ENCODE results near the gene HOOK2. TPM values are rescaled to one million over a fixed set of nuclear protein-coding genes. Genes with fewer than 3 reads are reported as not detected.

Gene HOOK2
- total and polyA plus RNA-seq, 2 of the 13 experiments (the other 11 are each of a cell fraction or from before 2014, with no cell fraction given): 9.2 to 12.9 TPM

DNA sequence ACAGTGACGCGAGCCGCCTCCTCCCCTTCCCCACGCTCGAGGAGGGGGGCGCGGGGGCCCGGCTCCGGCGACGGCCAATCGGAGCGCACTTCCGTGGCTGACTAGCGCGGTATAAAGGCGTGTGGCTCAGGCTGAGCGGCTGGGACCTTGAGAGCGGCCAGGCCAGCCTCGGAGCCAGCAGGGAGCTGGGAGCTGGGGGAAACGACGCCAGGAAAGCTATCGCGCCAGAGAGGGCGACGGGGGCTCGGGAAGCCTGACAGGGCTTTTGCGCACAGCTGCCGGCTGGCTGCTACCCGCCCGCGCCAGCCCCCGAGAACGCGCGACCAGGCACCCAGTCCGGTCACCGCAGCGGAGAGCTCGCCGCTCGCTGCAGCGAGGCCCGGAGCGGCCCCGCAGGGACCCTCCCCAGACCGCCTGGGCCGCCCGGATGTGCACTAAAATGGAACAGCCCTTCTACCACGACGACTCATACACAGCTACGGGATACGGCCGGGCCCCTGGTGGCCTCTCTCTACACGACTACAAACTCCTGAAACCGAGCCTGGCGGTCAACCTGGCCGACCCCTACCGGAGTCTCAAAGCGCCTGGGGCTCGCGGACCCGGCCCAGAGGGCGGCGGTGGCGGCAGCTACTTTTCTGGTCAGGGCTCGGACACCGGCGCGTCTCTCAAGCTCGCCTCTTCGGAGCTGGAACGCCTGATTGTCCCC lies 16.1 kb upstream of the HOOK2 start, which contains the start of gene JUNB (continued):
- TF ChIP-seq, protein P1, sequence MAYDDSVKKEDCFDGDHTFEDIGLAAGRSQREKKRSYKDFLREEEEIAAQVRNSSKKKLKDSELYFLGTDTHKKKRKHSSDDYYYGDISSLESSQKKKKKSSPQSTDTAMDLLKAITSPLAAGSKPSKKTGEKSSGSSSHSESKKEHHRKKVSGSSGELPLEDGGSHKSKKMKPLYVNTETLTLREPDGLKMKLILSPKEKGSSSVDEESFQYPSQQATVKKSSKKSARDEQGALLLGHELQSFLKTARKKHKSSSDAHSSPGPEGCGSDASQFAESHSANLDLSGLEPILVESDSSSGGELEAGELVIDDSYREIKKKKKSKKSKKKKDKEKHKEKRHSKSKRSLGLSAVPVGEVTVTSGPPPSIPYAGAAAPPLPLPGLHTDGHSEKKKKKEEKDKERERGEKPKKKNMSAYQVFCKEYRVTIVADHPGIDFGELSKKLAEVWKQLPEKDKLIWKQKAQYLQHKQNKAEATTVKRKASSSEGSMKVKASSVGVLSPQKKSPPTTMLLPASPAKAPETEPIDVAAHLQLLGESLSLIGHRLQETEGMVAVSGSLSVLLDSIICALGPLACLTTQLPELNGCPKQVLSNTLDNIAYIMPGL (CRISPR knock-in tag; IDR thresholded peaks at IDR 0.05; ENCODE audit: borderline replicate concordance in 1 of 2, low read depth in 1 of 2): peak in 1 of 2 experiments; percentile 69; a peak in 1 of 4 replicates
- TF ChIP-seq RFX3 (CRISPR knock-in tag; IDR thresholded peaks at IDR 0.05): no peak; the same call in 1 of the 2 replicates
- TF ChIP-seq ZNF670 (CRISPR knock-in tag; IDR thresholded peaks at IDR 0.05; ENCODE audit: borderline replicate concordance): peak; percentile 57; the same call in 1 of the 2 replicates
- peak; percentile 31 to 54; a peak in 1 of 4 replicates for TF ChIP-seq EP300 (IDR thresholded peaks at IDR 0.05; ENCODE audit: low read depth in 2 of 2, low read length in 2 of 2)
- TF ChIP-seq EP300 (CRISPR knock-in tag; IDR thresholded peaks at IDR 0.05; ENCODE audit: borderline replicate concordance): peak; percentile 74; the same call in 1 of the 2 replicates
- TF ChIP-seq, protein P2, sequence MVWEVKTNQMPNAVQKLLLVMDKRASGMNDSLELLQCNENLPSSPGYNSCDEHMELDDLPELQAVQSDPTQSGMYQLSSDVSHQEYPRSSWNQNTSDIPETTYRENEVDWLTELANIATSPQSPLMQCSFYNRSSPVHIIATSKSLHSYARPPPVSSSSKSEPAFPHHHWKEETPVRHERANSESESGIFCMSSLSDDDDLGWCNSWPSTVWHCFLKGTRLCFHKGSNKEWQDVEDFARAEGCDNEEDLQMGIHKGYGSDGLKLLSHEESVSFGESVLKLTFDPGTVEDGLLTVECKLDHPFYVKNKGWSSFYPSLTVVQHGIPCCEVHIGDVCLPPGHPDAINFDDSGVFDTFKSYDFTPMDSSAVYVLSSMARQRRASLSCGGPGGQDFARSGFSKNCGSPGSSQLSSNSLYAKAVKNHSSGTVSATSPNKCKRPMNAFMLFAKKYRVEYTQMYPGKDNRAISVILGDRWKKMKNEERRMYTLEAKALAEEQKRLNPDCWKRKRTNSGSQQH (CRISPR knock-in tag; IDR thresholded peaks at IDR 0.05; ENCODE audit: low read depth): no peak
- TF ChIP-seq, protein P3, sequence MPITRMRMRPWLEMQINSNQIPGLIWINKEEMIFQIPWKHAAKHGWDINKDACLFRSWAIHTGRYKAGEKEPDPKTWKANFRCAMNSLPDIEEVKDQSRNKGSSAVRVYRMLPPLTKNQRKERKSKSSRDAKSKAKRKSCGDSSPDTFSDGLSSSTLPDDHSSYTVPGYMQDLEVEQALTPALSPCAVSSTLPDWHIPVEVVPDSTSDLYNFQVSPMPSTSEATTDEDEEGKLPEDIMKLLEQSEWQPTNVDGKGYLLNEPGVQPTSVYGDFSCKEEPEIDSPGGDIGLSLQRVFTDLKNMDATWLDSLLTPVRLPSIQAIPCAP (CRISPR knock-in tag; IDR thresholded peaks at IDR 0.05; ENCODE audit: low read depth): no peak; the same call in 1 of the 2 replicates
- no peak for TF ChIP-seq NFE2 (CRISPR knock-in tag; IDR thresholded peaks at IDR 0.05)
- TF ChIP-seq CBFB (CRISPR knock-in tag; IDR thresholded peaks at IDR 0.05): peak; percentile 90
- TF ChIP-seq, protein P4, sequence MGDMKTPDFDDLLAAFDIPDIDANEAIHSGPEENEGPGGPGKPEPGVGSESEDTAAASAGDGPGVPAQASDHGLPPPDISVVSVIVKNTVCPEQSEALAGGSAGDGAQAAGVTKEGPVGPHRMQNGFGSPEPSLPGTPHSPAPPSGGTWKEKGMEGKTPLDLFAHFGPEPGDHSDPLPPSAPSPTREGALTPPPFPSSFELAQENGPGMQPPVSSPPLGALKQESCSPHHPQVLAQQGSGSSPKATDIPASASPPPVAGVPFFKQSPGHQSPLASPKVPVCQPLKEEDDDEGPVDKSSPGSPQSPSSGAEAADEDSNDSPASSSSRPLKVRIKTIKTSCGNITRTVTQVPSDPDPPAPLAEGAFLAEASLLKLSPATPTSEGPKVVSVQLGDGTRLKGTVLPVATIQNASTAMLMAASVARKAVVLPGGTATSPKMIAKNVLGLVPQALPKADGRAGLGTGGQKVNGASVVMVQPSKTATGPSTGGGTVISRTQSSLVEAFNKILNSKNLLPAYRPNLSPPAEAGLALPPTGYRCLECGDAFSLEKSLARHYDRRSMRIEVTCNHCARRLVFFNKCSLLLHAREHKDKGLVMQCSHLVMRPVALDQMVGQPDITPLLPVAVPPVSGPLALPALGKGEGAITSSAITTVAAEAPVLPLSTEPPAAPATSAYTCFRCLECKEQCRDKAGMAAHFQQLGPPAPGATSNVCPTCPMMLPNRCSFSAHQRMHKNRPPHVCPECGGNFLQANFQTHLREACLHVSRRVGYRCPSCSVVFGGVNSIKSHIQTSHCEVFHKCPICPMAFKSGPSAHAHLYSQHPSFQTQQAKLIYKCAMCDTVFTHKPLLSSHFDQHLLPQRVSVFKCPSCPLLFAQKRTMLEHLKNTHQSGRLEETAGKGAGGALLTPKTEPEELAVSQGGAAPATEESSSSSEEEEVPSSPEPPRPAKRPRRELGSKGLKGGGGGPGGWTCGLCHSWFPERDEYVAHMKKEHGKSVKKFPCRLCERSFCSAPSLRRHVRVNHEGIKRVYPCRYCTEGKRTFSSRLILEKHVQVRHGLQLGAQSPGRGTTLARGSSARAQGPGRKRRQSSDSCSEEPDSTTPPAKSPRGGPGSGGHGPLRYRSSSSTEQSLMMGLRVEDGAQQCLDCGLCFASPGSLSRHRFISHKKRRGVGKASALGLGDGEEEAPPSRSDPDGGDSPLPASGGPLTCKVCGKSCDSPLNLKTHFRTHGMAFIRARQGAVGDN (CRISPR knock-in tag; IDR thresholded peaks at IDR 0.05): peak; percentile 81
- TF ChIP-seq, protein P5, sequence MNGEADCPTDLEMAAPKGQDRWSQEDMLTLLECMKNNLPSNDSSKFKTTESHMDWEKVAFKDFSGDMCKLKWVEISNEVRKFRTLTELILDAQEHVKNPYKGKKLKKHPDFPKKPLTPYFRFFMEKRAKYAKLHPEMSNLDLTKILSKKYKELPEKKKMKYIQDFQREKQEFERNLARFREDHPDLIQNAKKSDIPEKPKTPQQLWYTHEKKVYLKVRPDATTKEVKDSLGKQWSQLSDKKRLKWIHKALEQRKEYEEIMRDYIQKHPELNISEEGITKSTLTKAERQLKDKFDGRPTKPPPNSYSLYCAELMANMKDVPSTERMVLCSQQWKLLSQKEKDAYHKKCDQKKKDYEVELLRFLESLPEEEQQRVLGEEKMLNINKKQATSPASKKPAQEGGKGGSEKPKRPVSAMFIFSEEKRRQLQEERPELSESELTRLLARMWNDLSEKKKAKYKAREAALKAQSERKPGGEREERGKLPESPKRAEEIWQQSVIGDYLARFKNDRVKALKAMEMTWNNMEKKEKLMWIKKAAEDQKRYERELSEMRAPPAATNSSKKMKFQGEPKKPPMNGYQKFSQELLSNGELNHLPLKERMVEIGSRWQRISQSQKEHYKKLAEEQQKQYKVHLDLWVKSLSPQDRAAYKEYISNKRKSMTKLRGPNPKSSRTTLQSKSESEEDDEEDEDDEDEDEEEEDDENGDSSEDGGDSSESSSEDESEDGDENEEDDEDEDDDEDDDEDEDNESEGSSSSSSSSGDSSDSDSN (CRISPR knock-in tag; IDR thresholded peaks at IDR 0.05): peak; percentile 96
- TF ChIP-seq, protein P6, sequence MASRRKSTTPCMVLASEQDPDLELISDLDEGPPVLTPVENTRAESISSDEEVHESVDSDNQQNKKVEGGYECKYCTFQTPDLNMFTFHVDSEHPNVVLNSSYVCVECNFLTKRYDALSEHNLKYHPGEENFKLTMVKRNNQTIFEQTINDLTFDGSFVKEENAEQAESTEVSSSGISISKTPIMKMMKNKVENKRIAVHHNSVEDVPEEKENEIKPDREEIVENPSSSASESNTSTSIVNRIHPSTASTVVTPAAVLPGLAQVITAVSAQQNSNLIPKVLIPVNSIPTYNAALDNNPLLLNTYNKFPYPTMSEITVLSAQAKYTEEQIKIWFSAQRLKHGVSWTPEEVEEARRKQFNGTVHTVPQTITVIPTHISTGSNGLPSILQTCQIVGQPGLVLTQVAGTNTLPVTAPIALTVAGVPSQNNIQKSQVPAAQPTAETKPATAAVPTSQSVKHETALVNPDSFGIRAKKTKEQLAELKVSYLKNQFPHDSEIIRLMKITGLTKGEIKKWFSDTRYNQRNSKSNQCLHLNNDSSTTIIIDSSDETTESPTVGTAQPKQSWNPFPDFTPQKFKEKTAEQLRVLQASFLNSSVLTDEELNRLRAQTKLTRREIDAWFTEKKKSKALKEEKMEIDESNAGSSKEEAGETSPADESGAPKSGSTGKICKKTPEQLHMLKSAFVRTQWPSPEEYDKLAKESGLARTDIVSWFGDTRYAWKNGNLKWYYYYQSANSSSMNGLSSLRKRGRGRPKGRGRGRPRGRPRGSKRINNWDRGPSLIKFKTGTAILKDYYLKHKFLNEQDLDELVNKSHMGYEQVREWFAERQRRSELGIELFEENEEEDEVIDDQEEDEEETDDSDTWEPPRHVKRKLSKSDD (CRISPR knock-in tag; IDR thresholded peaks at IDR 0.05; ENCODE audit: low read depth): no peak
- TF ChIP-seq ZNF564 (CRISPR knock-in tag; IDR thresholded peaks at IDR 0.05): peak; percentile 88; the same call in 1 of the 2 replicates

Measured in HepG2 (cell line).